IMR-90 (cell line): ENCODE data around the gene RBFOX1.

Experiments used
- BHLHE40 ChIP-seq: fragments of 150-350 bp; IDR thresholded peaks from 2 replicates; pipeline ENCODE4 v1.6.1; 2016; ENCODE audit warnings: mild to moderate bottlenecking, low read depth, low read length
- CEBPB ChIP-seq: IDR thresholded peaks from 2 replicates; pipeline ENCODE4 v1.6.1; 2012; ENCODE audit warnings: low read depth, low read length, improper control_type of control experiment
- CHD1 ChIP-seq: IDR thresholded peaks from 2 replicates; pipeline ENCODE4 v1.6.1; 2012; ENCODE audit warnings: low read depth, low read length, improper control_type of control experiment
- CTCF ChIP-seq: conservative IDR thresholded peaks from 2 replicates; pipeline ENCODE4 v1.5.1; 2012; ENCODE audit warnings: mild to moderate bottlenecking, low read depth, low read length, improper control_type of control experiment
- ELK1 ChIP-seq: fragments of 150-350 bp; IDR thresholded peaks from 2 replicates; pipeline ENCODE4 v1.6.1; 2016; ENCODE audit warnings: low read depth, mild to moderate bottlenecking, low read length, moderate library complexity, borderline replicate concordance
- FOS ChIP-seq: fragments of 150-350 bp; IDR thresholded peaks from 2 replicates; pipeline ENCODE4 v1.6.1; 2016; ENCODE audit warnings: low read depth, low read length
- MAFK ChIP-seq: IDR thresholded peaks from 2 replicates; pipeline ENCODE4 v1.6.1; 2012; ENCODE audit warnings: low read depth, low read length, improper control_type of control experiment
- MAZ ChIP-seq: IDR thresholded peaks from 2 replicates; pipeline ENCODE4 v1.6.1; 2012; ENCODE audit warnings: low read depth, mild to moderate bottlenecking, low read length, improper control_type of control experiment, moderate library complexity, borderline replicate concordance
- POLR2A ChIP-seq: IDR thresholded peaks from 2 replicates; pipeline ENCODE4 v1.6.1; 2012; ENCODE audit warnings: mild to moderate bottlenecking, low read depth, low read length
- RAD21 ChIP-seq: IDR thresholded peaks from 2 replicates; pipeline ENCODE4 v1.6.1; 2012; ENCODE audit warnings: low read length, improper control_type of control experiment
- RCOR1 ChIP-seq: IDR thresholded peaks from 2 replicates; pipeline ENCODE4 v1.6.1; 2012; ENCODE audit warnings: mild to moderate bottlenecking, low read length, improper control_type of control experiment; ENCODE audit not compliant: insufficient replicate concordance
- RFX5 ChIP-seq: IDR thresholded peaks from 2 replicates; pipeline ENCODE4 v1.8.0; 2012; ENCODE audit warnings: low read depth, mild to moderate bottlenecking, low read length, moderate library complexity
- SMC3 ChIP-seq: fragments of 150-350 bp; IDR thresholded peaks from 2 replicates; pipeline ENCODE4 v1.6.1; 2016; ENCODE audit warnings: low read depth, mild to moderate bottlenecking, antibody characterized with exemption, low read length, moderate library complexity
- USF2 ChIP-seq: fragments of 150-350 bp; IDR thresholded peaks from 2 replicates; pipeline ENCODE4 v1.6.1; 2017; ENCODE audit warnings: mild to moderate bottlenecking, antibody characterized with exemption, low read length, low read depth

GRCh38 chr16:7624871-7625766 lies 292.5 kb downstream of the RBFOX1 start:
- no peak for TF ChIP-seq RCOR1
- no peak for TF ChIP-seq CTCF
- no peak for TF ChIP-seq CEBPB
- TF ChIP-seq POLR2A = no peak
- no peak for TF ChIP-seq MAFK
- TF ChIP-seq BHLHE40 = no peak
- no peak for TF ChIP-seq CHD1
- TF ChIP-seq USF2 = no peak
- TF ChIP-seq ELK1 = no peak
- no peak for TF ChIP-seq FOS
- TF ChIP-seq MAZ = no peak
- TF ChIP-seq RFX5 = no peak
- no peak for TF ChIP-seq RAD21
- TF ChIP-seq SMC3 = no peak
